Ureter (tissue), 1 donor: ENCODE data around the gene GGA1. TPM values are rescaled to one million over a fixed set of nuclear protein-coding genes. Genes with fewer than 3 reads are reported as not detected.

Experiments used
- DNase-seq: peaks from one replicate; pipeline ENCODE4 v3.0.0-alpha.2; 2020; ENCODE audit warnings: low spot score
- total RNA-seq: library from RNA; stranded (reverse); gene quantifications from one replicate; pipeline ENCODE4 v1.2.4, GENCODE V29; 2023
- donor health status: DM: yes; HTN: yes; CAD: no.

The GGA1 gene
- total RNA-seq, 1 donor from 2014 or later = 68.9 TPM

DNA sequence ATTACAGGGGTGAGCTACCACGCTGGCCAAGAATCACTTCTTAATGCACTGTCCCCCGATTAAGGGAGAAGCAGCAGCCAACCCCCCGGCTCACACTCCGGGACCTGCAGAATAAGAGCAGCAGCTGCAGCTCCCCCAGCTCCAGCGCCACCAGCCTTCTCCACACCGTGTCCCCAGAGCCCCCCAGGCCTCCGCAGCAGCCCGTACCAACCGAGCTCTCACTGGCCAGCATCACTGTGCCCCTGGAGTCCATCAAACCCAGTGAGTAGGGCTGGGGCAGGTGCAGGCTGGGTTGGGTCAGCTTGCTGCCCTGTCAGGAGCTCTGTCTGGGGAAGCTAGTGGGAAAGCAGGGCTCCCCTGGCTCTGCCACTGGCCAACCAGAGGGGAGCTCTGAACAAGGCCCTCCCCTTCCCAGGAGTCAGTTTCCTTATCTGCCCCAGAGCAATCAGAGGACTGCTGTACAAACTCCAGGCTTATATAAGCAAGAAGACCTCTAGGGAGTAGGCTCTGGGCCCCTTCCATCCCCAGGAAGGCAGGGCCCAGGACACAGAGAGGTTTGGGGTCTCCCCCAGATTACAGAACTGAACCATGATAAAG lies 22.3 kb downstream of the GGA1 start:
- no peak for DNase-seq

DNA sequence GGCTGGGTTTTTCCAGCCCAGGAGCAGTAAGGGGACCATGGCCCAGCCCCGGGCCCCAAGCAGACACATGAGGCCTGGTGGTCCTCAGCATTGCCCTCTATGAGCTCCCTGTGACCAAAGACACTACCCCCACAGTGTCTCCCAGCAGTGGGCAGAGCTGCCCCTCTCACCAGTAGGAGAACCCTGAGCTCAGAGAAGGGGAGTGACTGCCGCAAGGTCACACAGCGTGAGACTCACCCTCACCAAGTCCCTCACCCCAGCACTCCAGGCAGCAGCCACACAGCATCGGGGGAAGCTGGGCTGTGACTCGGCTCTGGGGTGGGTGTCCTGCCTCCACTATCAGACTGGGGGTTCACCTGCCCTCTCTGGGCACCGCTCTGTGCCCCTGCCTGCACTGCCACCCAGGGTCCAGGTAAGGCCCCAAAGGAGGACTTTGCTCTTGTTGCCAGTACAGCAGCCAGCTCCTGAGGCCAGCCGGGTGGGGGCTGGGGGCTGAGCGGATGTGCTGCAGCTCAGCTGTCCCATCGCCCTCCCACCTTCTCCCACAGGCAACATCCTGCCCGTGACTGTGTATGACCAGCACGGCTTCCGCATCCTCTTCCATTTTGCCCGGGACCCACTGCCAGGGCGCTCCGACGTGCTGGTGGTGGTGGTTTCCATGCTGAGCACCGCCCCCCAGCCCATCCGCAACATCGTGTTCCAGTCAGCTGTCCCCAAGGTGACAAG lies 23.0 kb downstream of the GGA1 start:
- DNase-seq = no peak

DNA sequence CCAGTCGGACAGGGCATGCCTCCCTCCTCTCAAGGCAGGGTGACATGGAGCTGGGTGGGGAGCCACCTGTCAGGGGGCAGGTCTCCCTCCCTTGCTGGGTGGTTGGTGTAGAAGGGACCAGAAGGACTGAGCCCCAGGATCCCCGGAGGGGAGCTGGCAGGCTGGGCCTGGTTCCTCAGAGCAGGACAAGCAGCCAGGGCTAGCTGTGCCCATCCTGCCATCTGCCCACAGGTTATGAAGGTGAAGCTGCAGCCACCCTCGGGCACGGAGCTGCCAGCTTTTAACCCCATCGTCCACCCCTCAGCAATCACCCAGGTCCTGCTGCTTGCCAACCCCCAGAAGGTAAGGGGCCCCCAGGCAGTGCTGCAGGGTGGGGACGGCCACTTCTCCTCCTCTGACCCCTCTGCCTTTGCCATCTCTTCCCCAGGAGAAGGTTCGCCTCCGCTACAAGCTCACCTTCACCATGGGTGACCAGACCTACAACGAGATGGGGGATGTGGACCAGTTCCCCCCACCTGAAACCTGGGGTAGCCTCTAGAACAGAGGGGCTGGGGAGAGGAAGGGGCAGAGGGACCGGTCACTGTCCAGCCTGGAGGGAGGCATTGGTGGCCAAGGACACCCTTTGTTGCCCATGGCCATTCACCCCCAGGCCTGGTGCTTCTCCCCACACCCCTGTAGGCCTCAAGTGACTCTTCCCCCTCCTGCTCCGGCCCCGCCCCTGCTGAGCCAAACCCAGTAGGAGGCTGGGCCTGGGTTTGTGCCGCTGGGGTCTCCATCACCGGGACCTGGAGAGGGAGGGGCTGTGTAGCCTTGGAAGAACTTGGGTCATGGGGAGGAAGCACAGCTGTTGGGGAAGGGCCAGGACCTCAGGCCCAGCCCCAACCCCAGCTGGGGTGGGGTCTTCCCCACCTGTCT lies 23.8 kb downstream of the GGA1 start:
- DNase-seq = no peak

DNA sequence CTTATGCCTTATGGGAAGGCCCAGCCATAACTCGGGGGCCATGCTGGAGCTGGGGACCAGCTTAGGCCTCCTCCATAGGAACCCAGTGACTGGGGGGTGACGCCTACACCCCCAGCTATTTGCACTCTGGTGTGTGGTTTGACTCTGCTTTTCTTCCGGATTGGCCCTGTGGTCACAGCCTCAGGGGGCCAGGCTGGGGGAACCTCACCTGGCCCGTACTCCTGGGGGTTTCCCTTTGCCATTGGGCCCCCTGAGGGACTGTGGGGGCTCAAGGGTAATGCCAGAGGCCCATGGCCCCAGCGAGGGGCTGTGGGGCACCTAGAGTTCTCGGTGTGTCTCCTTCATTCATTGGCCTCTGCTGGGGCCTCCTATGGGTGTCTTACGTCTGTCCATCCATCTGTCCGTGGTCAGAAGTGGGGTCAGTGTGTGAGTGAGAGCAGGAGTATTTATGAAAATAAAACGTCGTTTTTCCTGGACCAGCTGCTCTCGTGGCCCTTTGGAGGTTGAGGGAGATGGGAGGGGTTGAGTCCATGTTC lies 24.5 kb downstream of the GGA1 start:
- DNase-seq = no peak

DNA sequence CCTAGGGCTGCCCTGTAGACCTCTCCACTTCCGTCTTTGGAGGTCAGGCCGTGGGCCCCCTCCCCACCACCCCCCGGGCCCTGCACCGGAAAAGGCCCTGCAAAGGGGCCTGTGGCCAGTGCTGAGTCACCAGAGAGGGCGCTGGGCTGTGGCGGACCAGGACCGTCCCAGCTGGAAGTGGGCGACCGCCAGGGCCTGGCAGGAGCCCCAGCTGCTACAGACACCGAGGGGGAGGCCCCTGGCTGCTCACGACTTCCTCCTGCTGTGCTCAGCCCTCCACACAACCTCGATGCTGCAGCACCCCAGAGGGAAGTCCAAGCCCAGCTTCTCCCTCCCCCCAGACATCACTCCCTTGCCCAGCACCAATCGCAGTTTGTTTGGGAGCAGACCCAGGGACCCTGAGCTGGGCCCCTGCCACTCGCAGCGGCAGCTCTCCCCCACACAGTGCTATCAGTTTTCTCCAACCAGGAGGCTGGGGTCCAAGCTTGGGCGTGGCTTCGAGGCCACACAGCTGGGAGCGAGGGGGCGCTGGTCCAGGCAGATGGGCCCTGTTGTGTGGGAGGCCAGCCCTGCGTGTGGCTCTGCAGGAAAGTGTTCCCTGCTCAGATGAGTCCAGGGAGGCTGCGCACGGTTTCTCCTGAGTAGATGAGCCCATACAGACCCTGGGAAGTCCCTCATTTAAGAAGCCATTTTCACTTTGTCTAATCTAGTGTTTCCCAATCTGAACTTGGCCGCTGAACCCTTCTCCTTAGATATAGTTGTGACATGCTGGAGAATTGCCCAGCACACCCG lies 25.2 kb downstream of the GGA1 start:
- DNase-seq = peak; percentile 84

DNA sequence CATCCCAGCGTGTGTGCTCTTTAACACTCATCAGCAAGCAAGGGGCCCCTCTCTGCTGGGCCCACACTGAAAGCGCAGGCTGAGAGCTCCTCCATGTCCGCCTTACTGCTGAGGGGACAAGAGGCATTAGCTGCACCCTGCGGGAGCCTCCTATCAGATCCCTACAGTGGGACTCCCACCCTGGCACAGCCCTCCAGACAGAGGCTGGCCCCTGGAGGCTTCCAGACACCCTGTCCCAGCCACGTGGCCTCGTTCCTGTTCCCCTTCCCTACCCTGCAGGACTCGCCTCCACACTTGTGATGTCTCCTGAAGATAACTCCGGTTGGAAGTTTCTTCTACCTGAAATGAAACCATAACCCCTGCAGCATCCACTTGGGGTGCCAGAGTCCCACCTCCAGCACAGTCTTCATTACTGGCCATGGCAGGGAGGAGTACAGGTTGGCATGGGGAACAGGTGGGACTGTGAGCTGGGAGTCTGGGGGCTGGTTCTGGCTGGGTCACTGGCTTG lies 25.8 kb downstream of the GGA1 start:
- DNase-seq = no peak

DNA sequence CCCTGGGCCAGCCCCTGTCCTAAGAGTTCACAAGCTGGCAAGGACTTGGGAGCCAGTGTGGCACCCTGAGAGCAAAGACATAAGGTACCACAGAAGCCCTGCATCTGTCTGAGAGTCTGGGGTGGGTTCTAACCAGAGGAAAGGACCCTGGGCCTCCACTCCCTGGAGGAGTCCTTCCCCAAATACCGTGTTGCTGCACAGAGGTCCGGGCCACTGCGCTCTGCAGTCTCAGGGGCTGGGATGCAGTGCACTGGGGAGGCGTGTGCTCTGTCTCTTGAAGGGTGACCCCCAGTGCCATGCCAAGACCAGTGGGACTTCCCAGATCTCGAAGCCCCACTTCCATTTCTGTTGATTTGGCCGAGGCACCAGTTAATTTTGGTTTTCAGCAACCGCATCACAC lies 26.5 kb downstream of the GGA1 start:
- DNase-seq = no peak

DNA sequence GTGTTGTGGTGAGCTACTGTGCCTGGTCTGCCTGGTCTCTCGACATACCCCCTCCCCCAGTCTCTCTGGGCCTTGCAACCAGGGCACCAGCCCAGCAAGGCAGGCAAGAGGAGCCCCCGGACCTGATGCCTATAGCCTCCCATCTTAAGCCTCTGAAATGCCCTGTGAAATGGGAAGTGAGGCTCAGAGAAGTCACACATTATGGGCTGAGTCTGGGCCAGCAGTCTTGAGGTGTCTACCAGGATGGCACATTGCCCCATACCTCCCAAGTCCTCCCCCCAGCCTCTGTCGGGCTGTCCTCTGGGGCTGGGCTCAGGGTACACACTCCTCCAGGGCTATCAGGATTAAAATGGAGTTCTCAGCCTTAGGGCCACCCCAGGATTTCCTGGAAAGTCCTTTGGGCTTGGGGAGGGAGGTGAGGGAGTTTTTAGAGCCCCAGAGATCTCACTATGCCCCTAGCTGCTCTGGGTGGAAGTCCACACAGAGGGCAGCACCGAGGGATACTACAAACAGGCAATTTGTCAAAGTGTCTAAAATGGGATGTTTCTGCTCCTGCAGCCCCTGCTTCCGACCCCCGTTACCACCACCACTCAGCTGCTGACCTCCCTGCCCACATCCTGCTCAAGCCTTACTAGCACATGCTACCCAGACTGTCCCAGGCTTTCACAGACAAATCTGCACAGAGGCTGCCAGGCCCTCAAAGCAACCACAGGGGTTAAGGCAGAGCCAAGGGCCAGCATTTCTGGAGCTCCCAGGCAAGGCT lies 27.7 kb downstream of the GGA1 start:
- no peak for DNase-seq

DNA sequence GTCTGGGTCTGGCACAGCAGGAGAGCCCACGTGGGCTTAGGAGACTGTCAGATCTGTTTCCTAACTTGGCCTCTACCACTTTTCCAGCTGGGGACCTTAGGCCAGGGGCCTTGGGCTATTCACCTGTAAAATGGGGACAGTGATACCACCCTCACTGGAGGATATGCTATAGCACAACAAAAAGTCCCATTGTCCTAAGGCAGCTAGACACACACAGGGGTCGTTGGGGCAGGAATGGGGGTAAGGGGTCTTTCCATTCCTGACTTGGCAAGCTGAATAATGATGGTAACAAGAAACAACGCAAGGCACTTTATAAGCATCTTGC lies 28.3 kb downstream of the GGA1 start:
- no peak for DNase-seq

DNA sequence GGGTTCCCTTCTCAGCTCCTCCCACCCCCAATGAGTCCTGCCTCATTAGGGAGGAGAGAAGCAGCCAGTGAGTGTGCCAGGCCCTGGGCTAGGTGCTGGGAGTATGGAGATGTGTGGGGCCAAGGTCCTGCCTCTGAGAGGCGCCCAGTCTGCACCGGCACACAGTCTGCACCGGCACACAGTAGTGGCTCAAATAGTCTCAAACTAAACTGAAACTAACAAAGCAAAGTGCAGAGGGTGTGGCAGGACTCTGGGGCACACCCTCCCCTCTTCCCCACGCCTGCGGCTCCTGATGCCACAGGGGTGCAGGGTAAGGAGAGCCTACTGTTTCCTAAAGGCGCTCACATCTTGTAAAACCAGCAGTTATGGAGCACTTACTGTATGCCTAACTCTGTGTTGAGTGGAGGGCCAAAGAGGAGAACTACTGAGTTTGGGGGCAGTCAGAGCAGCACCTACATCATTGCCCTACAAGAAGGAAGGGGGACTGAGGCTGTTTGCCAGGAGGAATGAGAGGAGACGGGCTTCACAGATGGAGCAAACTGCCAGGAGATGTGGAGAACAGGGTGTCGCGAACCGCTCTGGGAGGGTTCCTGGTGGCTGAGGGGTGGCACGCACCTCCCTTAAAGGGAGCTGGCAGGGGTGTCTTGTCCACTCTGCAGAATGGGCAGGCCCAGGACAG lies 29.9 kb downstream of the GGA1 start:
- DNase-seq = no peak

DNA sequence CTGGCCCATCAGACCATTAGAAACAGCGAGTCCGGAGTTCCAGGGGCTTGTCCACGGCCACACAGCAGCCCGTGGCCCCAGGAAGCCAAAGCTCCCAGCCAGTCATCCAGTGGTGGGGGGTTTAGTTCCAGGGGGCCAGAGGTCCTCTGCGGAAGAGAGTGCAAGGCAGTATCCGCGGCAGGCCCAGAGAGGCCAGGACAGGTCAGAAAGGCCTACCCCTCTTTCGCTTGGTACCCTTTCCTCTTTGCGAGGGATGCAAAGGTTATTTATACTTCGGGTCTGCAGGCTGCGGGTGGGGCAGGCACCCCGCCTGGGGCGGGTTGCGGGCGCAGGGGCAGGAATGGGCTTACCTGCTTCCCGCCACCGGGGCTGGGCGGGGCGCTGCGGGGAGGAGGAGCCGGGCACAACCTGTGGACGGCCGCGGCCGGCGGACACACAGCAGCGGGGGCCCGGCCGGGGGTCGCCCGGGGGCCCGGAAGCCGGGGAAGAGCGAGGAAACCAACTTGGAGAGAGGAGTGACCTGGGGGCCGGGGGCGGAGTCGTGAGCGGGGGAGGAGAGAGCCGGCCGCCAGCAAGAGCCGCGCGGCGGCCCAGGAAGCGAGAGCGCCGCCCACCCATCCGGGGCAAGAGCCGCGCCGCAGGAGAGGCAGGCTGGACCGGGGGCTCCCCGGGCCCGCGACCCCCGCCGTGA lies 30.6 kb downstream of the GGA1 start, which contains the start of gene SH3BP1:
TSS of gene SH3BP1 (plus strand) at position 600 of the 691 bp plus-strand sequence. CDS start 119 bp downstream, outside the sequence.
- DNase-seq = peak; percentile 72

DNA sequence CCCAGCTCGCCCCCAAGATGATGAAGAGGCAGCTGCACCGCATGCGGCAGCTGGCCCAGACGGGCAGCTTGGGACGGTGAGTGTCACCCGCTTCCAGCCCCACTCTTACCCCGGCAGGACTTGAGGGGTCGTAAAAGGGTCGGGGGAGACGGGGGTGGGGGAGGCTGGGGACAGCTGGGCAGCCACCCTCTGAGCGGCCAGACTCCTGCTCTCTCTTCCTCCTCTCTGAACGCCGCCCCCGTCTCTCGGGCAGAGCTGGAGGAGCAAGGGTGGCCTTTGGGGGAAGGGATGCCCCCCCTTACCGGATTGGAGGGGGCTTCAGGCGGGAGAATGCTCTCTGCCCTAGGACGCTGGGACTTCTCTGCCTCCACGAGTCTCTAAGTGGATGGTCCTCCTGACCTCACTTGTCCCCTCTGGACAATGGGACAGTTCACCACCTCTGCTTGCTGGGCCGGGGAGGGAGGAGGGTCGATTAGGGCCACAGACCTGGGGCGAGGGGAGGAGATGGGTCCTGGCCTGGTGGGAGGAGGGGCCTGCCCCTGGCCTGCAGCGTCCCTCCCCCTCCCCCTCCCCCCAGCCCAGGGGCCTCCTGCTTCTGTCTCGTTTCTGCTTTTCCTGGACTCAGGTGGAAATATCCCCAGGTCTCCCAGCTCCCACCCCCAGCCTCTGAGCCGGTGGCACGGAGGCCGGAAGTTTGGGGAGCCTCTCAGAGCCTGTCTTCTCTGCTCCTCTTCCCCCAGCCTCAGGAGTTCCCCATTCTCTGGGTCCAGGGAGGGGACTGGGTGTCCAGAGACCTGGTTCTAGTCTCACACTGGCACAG lies 31.3 kb downstream of the GGA1 start:
- DNase-seq = no peak

DNA sequence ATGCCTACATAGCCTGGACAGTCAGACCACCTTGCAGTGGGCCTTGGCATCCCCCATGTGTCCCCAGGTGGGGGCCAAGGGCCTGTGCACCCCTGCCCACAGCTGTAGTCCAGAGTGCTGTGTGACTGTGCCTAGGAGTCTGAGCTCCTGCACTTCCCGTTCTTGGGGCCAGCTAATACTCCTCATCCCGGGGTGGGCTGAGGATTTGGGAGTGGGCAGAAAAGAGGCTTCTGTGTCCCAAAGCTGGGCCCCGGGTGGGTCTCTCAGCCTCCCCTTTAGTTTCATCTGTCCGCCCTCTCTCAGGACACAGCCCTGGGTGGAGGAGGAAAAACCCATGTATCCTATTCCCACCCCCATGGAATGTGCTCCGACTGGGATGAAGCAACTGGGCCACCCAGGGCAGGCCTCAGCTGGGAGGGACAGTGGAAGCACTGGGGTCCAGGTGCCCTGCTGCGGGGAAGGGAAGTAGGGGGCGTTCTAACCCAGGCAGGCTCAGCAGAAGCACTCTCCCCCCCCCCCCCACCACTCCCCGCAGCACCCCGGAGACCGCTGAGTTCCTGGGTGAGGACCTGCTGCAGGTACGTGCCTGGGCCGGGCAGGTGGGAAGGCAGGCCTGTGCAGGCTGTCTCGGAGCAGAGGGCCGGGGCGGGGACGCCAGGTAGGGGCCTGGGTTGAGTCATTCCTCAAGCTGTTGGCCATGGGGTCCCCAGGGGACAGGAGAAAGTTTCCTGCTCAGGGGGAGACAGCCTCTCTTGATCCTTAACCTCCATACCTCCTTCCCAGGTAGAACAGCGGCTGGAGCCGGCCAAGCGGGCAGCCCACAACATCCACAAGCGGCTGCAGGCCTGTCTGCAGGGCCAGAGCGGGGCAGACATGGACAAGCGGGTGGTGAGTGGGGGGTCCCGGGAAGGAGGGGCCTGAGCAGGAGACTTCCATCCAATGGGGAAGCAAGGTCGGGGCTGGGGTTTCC lies 32.2 kb downstream of the GGA1 start:
- DNase-seq = peak; percentile 85

DNA sequence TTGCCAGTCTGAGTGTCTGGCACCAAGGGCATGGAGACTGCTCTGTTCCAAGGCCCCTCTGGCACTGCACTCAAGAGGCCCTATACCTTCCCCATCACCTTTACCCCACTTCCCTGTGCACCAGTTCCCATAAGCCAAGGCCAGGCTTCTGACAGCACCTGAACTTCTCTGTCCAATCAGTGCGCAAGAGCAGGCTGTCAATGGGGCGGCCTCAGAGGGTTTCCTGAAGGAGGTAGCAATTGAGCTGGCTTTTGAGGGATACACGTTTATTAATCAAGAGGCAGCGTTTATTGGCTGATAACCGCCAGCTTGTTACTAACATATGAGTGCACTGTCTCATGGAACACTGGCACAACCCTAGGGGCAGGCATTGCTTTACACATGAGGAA lies 32.9 kb downstream of the GGA1 start:
- DNase-seq = peak; percentile 80

DNA sequence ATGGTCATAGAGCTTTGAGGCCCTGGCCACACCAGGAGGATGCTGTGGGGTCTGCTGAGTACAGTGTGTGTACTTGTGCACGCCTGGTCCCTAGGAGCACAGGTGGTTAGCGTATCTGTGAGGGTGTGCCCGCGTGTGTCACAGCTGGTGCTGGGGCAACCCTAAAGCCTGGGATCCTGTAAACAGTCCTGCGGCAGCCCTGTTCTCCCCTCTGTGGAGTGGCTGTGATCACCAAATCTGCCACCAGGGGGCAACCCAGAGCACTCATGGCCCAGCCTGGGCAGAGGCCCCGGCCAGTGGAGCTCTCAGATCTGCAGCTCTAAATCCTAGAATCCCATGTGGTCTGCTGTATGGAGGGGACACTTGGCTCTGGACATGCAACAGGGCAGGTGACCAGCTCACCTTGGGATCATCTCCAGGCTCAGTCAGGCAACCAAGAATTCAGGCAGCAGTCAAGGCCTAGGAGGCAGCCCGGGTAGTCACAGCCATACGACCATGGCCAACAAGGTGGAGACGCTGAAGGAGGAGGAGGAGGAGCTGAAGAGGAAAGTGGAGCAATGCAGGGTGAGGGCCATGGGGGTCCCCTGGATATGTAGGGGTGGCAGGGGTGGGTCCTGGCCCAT lies 34.7 kb downstream of the GGA1 start:
- DNase-seq = peak; percentile 89

DNA sequence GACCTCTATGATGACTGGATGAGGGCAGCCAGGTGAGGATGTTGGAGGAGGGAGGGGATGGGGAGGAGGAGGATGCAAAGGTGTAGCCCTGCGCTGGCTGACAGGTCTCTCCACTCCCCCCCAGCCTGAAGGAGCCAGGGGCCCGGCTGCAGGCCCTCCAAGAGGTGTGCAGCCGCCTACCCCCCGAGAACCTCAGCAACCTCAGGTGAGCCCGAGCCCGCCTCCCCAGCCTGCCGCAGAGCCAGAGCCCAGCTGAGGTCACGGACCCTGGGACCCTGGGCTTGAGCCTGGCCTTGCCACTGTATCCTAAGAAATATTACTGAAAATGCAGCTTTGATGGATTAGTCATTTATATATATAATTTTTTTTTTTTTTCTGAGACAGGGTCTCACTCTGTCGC lies 38.7 kb downstream of the GGA1 start:
- DNase-seq = no peak

DNA sequence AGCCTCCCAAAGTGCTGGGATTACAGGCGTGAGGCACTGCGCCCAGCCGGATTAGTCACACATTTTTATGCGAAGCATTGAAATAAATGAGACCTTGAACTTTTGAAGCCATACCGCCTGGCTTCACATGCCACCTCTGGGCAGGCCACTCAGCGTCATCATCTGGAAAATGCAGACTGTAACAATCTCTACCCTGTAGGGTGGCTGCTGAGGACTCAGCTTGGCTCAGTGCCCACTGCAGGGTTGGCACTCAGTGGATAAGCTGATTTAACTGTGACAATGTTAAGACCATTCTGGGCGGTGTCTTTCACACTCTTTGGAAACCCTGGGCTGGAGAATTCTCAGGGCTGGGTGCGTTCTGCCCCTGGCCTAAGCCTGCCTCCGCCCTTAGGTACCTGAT lies 39.3 kb downstream of the GGA1 start:
- DNase-seq = no peak
